NCI-H146 (cell line): ENCODE data around the gene ALPP.
"Not testable (repeated sequence)": the region's sequence is repeated elsewhere in the genome, so short reads cannot be mapped to it uniquely, and the experiment has no call there.

Source experiments
- DNase-seq: peaks from one replicate; lab custom pipeline; 2025; lab: John Stamatoyannopoulos, UW

The ALPP gene

GRCh38 chr2:232378735-232379151 lies at the start of gene ALPP:
Gene ALPP, plus strand, starts transcription at chr2:232378751. Its CDS starts 52 bp downstream, at chr2:232378803.
- DNase-seq: not testable (repeated sequence)

- DNase-seq: no peak
Measured at GRCh38 chr2:232329716-232330067, 48.9 kb upstream of the ALPP start.

GRCh38 chr2:232330068-232330999 lies 48.2 kb upstream of the ALPP start:
- no peak for DNase-seq

GRCh38 chr2:232331061-232331460 lies 47.5 kb upstream of the ALPP start:
- not testable (repeated sequence) for DNase-seq

- DNase-seq: not testable (repeated sequence)
Measured at GRCh38 chr2:232331641-232332040, 46.9 kb upstream of the ALPP start.

- not testable (repeated sequence) for DNase-seq
Measured at GRCh38 chr2:232332244-232332939, 46.2 kb upstream of the ALPP start.

- no peak for DNase-seq
Measured at GRCh38 chr2:232332940-232333259, 45.7 kb upstream of the ALPP start.

GRCh38 chr2:232333361-232334135 lies 45.0 kb upstream of the ALPP start:
- DNase-seq: no peak

GRCh38 chr2:232334136-232334884 lies 44.2 kb upstream of the ALPP start:
- DNase-seq: not testable (repeated sequence)

- not testable (repeated sequence) for DNase-seq
Measured at GRCh38 chr2:232334885-232335205, 43.7 kb upstream of the ALPP start.

GRCh38 chr2:232335206-232335858 lies 43.2 kb upstream of the ALPP start:
- not testable (repeated sequence) for DNase-seq

GRCh38 chr2:232335859-232336215 lies 42.7 kb upstream of the ALPP start:
- no peak for DNase-seq

GRCh38 chr2:232336241-232336736 lies 42.3 kb upstream of the ALPP start:
- DNase-seq: no peak

GRCh38 chr2:232336981-232337720 lies 41.4 kb upstream of the ALPP start:
- DNase-seq: no peak

GRCh38 chr2:232338094-232338758 lies 40.3 kb upstream of the ALPP start:
- DNase-seq: not testable (repeated sequence)

GRCh38 chr2:232338759-232339106 lies 39.8 kb upstream of the ALPP start:
- no peak for DNase-seq

- no peak for DNase-seq
Measured at GRCh38 chr2:232339121-232340081, 39.1 kb upstream of the ALPP start.

- DNase-seq: no peak
Measured at GRCh38 chr2:232340171-232340935, 38.2 kb upstream of the ALPP start.
